DMS153 treated with DMSO at 0.1 percent for 48 hours (cell line): Measurements from ENCODE around the gene STMP1.

Experiments used
- DNase-seq: peaks from one replicate; lab custom pipeline; 2025; ENCODE audit not compliant: unreplicated experiment; lab: John Stamatoyannopoulos, UW

STMP1 gene

DNA sequence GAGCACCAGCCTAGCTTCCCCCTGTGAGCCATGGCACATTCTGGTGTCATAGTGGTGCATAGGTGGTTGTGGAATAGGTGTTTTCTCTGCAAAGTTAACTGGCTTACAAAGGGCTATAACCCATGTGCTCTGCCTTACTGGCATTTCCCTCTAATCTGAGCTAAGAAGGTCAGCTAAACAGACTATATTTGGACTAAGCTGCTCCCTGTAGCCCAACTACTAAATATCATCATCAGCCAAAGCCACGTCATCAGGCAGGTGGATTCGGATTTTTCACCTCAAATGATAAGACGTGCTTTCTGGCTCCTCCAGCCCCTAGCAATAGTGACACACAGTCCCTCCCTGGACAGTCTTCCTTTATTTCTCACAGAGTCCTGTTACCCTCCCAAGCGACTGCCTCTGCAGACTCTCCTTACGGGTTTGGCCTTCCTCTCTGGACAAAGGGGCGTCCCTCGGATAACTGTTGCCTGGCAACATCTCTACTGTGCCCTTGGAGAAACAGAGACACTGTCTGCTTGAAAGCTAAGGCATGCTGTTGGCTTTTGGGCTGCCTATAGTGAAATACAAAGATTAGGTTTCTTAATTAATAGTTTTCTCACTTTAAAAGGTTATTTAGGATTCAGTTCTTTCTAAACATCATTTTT lies 56.6 kb downstream of the STMP1 start:
- no peak for DNase-seq

DNA sequence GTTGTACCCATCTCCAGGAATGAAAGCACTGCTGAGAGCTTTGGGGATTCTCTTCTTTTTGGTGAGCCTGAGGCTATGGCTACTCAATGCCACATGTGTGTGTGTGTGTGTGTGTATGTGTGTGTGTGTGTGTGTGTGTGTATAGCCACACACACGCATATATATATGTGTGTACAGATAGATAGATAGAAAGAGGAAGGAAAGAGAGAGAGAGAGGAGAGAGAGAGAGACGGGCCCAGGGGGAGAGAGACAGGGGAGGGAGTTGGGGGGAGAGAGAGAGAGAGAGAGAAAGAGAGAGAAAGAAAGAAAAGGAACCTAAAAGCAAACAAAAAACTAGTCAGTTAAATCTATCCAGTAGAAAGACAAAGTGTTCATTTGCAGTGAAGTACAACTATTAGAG lies 57.4 kb downstream of the STMP1 start:
- DNase-seq: no peak

DNA sequence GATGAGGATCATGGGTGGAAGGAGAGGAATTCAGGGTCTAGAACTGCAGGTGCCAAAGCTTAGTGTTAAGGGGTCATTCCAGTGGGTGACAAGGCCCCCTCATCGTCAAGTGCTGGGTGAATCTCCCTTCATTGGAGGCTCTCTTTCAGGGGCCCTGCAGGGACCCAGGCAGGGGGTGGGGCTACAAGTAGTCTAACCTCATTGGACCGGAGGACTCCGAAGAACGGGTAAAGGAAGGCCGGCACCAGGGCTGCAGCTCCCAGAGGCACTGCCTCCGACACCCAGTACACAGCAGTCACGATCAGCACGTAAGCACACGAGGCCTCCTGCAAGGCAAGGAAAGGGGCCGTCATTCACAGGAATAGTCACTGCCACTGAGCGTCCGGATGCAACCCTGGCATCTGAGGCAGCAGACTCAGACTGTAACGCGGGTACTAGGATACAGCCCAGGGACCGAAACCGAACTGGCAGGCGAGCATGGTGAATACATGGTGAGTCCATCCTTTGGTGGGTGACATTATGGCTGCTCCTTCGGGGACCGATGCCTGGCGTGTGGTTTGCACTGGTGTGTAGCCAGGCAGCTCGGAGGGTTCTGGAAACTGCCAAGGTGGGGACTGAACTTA lies 59.0 kb downstream of the STMP1 start:
- DNase-seq: no peak

DNA sequence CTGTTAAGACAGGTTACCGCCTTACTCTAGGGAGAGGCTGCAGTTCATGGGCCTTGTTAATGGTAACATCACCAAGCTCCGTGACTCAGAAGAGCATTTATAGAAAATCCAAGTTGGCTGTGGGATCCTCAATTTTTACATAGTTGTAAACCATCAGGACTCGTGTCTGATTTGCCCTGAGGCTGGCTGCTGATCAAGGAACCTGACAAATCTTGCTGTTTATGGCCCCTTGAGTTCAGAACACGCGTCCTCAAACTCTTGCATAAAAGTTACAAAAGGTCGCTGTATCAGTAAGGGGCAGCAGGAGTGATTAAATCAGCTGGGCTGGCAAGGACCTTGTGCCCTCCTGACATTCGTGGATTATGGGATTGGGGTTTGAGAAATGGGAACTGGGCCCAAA lies 61.1 kb downstream of the STMP1 start:
- no peak for DNase-seq
